ENCODE results near the gene FGFR2.

Gene FGFR2

DNA sequence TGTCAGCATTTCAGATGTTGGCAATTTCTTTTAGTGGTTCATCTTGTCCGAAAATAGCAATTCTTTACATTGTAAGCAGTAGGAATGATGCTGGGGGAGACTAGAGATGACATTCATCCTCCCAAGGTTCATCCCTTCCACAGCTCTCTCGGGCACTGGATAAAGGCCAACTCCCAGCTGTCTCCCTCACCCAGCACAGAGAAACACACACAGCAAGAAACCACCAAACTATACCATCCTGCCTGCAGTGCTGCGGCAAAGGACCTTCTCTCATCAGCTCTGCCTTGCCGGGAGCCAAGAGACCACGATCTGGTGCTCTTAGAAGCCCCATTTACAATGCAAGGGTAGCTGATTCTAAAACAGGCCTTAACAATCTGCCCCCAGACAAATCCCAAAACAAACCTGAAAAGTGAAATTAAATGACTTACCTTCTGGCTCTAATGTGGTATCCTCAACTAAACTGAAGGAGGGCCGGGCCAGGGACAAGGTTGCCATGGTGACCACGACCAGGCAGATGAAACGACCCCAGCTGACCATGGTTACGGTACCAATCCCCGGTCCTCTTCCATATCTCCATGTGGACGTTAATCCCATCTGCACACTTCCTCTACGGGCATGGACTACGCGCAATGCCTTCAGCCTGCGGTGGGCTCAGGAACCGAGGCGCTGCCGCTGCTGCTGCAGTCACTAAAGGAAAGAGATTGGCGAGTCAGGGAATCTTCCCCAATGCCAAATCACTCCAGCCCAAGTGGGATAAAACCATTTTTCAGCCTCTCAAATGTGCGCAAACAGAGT, 4.8 kb downstream of the FGFR2 start:
- TF ChIP-seq, protein P1, sequence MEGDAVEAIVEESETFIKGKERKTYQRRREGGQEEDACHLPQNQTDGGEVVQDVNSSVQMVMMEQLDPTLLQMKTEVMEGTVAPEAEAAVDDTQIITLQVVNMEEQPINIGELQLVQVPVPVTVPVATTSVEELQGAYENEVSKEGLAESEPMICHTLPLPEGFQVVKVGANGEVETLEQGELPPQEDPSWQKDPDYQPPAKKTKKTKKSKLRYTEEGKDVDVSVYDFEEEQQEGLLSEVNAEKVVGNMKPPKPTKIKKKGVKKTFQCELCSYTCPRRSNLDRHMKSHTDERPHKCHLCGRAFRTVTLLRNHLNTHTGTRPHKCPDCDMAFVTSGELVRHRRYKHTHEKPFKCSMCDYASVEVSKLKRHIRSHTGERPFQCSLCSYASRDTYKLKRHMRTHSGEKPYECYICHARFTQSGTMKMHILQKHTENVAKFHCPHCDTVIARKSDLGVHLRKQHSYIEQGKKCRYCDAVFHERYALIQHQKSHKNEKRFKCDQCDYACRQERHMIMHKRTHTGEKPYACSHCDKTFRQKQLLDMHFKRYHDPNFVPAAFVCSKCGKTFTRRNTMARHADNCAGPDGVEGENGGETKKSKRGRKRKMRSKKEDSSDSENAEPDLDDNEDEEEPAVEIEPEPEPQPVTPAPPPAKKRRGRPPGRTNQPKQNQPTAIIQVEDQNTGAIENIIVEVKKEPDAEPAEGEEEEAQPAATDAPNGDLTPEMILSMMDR (IDR thresholded peaks at IDR 0.05; ENCODE audit: low read depth, low read length) = no peak
- no peak for DNase-seq (ENCODE audit: low read depth, low spot score)
- in situ Hi-C loops (cut with HindIII; ENCODE audit: low sequenced_read_pairs) = no loop called here
- H3K4me3 ChIP-seq (ENCODE audit: low read depth, low read length) = no peak overlapping the region

DNA sequence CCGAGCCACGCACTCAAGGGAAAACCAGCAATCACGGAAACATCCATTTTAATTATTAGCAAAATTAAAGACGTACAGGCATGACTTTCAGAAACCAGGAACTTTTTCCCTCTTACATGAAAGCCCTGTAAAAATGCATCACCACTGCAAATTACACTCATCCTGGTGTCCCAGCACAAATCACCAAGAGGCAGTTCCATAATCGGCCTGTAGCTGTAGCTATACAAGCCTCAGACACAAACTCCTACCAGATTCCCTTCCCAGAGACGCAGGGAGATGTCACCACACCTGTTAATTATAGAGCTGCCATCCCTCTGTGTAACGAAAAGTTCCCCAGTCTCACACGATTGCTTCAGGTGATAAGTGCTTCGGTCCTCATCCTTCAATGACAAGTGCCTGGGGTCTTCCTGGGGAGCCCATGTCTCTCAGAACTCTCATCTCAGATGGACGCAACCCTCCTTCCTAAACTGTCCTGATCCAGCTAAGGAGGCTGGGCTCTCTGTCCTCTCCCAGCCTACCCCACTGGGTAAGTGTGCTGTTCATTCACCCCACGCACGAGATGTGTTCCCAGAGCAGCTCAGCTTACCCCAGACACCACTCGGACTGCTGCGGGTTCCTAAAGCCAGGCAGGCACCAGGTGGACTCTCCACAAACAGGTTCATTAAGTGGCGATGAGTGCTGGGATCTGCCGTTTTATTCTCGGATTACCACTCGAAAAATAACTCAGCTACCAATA, 5.9 kb downstream of the FGFR2 start:
- DNase-seq (ENCODE audit: low read depth, low spot score) = no peak
- H3K4me3 ChIP-seq (ENCODE audit: low read depth, low read length) = no peak overlapping the region
- in situ Hi-C loops (cut with HindIII; ENCODE audit: low sequenced_read_pairs) = no loop called here
- TF ChIP-seq, protein P1 (IDR thresholded peaks at IDR 0.05; ENCODE audit: low read depth, low read length) = no peak

DNA sequence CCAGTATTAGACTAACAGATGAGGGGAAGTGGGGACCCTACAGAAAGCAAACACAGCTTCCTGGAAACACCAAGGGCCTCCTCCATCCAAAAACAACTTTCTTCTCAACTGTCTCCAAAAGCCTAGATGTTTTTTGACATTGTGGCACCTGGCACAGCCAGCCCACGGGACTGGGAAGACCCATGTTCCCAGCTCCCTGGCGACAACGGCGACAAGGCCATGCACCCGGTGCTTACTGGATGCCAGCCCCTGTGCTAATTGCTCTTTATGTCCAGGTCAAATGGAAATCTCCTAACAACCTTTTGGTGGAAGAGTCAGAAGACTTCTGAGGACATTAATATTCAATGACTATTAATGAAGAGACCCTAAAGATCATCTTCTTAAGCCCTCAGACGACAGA, 7.1 kb downstream of the FGFR2 start:
- DNase-seq (ENCODE audit: low read depth, low spot score) = no peak
- H3K4me3 ChIP-seq (ENCODE audit: low read depth, low read length) = no peak overlapping the region
- TF ChIP-seq, protein P1 (IDR thresholded peaks at IDR 0.05; ENCODE audit: low read depth, low read length) = no peak
- in situ Hi-C loops (cut with HindIII; ENCODE audit: low sequenced_read_pairs) = no loop called here

DNA sequence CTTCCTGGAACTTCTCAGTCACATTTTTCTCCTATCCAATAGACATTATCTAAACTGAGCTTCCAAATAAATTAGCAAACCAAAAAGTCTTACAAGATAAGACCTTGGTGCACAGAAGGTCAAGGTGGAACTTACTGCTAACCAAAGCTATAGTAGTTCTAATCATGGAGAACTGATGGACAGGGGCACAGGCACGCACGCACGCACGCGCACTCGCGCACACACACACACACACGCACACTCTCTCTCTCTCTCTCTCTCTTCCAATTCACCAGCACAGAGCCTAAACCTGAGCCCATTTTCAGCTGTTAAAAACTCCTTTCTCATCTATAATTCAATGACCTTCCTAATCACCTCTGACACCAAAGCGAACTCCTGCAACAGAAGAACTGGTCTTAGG, 7.5 kb downstream of the FGFR2 start:
- DNase-seq (ENCODE audit: low read depth, low spot score) = no peak
- in situ Hi-C loops (cut with HindIII; ENCODE audit: low sequenced_read_pairs) = no loop called here
- H3K4me3 ChIP-seq (ENCODE audit: low read depth, low read length) = no peak overlapping the region
- TF ChIP-seq, protein P1 (IDR thresholded peaks at IDR 0.05; ENCODE audit: low read depth, low read length) = no peak

DNA sequence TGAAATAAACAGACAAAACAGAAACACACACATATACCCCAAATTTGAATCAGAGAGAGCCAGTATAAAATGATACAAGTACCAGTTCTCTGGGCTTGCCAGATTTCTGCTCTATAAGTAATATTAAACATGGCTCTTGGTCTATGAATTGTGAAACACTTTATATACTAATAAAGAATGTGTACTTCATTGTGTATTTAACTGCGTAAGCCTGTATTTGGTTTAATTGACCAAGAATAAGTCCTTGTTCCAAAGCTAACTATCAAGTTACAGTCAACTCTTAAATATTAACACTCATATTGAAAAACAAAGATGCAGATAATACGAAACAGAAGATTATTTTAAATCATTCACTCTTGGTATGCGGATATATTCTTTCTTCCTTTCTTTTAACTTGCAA, 8.7 kb downstream of the FGFR2 start:
- no peak overlapping the region for H3K4me3 ChIP-seq (ENCODE audit: low read depth, low read length)
- in situ Hi-C loops (cut with HindIII; ENCODE audit: low sequenced_read_pairs) = no loop called here
- TF ChIP-seq, protein P1 (IDR thresholded peaks at IDR 0.05; ENCODE audit: low read depth, low read length) = no peak
- no peak for DNase-seq (ENCODE audit: low read depth, low spot score)

DNA sequence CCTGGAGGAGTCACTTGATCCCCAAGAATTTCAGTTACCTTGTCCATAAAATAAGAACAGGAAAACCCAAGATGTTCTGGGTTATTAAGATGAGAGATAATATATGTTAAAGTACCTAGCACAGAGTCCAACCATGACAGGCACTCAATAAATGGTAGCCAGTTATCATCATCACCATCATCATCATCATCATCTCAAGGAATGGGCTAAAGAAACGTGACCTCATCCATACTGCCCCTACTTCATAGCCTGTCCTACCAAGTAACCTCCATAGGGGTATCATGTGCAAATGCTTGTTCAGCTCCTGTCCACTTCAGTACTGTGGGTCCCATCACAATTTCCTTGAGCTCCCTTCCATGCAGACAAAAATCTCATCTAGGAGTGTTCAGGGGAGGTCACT, 14.4 kb downstream of the FGFR2 start:
- TF ChIP-seq, protein P1 (IDR thresholded peaks at IDR 0.05; ENCODE audit: low read depth, low read length) = no peak
- in situ Hi-C loops (cut with HindIII; ENCODE audit: low sequenced_read_pairs) = no loop called here

More for the DNA sequence above, 14.4 kb downstream of the FGFR2 start:
- H3K4me3 ChIP-seq (ENCODE audit: low read depth, low read length) = no peak overlapping the region
- DNase-seq (ENCODE audit: low read depth, low spot score) = no peak
